SK-N-SH (cell line): Measurements from ENCODE around the gene TM7SF3. TPM values are rescaled to one million over a fixed set of nuclear protein-coding genes. Genes with fewer than 3 reads are reported as not detected.
A peak's percentile ranks its signal among the peaks of the same experiment; 100 is the strongest.

Source experiments
- CTCF ChIA-PET: fragments of 300-600, 350-600 bp; formaldehyde crosslinking; extraction: SDS; loops from one replicate; lab custom pipeline; 2021; lab: Yijun Ruan, JAX
- POLR2A ChIA-PET: fragments of 350-600 bp; sonication (Branson Sonifier 250); formaldehyde crosslinking; extraction: SDS; loops from one replicate; lab custom pipeline; 2020; ENCODE audit warnings: antibody characterized with exemption, inconsistent platforms; lab: Yijun Ruan, JAX
- DNase-seq: peaks from one replicate; pipeline ENCODE4 v3.0.0; 2012
- H2AFZ ChIP-seq: fragments of 200-600 bp; sonication (generic); 2 replicates; pipeline ENCODE4 v1.8.1; 2016; ENCODE audit warnings: antibody characterized with exemption, mild to moderate bottlenecking, low read depth
- H3F3A ChIP-seq: fragments of 200-600 bp; sonication (generic); replicated peaks from 2 replicates; pipeline ENCODE3; 2016; ENCODE audit warnings: antibody characterized with exemption, mild to moderate bottlenecking; ENCODE audit not compliant: insufficient read depth
- H3K27ac ChIP-seq, 2 experiments: fragments of 200-500 bp in 1 of 2; fragments of 200-600 bp in 1 of 2; sonication (Bioruptor generic) in 1 of 2; sonication (generic), shearing (Covaris generic) in 1 of 2; 2 replicates each; pipeline versions ENCODE4 v1.5.1 to v1.6.1; 2014 to 2016; ENCODE audit warnings: low read depth in 2 of 2, inconsistent platforms in 1 of 2, low read length in 1 of 2, mild to moderate bottlenecking in 1 of 2, mixed read lengths in 1 of 2
- H3K27me3 ChIP-seq: fragments of 200-600 bp; sonication (generic), shearing (Covaris generic); 2 replicates; pipeline ENCODE4 v1.6.1; 2016; ENCODE audit warnings: mixed run types; ENCODE audit not compliant: insufficient read depth
- H3K36me3 ChIP-seq, 2 experiments: fragments of 200-500 bp in 1 of 2; fragments of 200-600 bp in 1 of 2; sonication (Bioruptor generic) in 1 of 2; sonication (generic) in 1 of 2; replicated peaks in 1 of 2; 2 replicates each; pipeline versions ENCODE3 to v1.5.1; 2014 to 2016; ENCODE audit warnings: low read length in 1 of 2, mild to moderate bottlenecking in 1 of 2; ENCODE audit not compliant: insufficient read depth in 2 of 2, control insufficient read depth in 1 of 2
- H3K4me1 ChIP-seq, 2 experiments: fragments of 200-500 bp in 1 of 2; fragments of 200-600 bp in 1 of 2; sonication (Bioruptor generic) in 1 of 2; sonication (generic), shearing (Covaris generic) in 1 of 2; 2 replicates each; pipeline versions ENCODE4 v1.5.1 to v1.6.1; 2014 to 2016; ENCODE audit warnings: low read depth in 1 of 2, low read length in 1 of 2, mixed run types in 1 of 2; ENCODE audit not compliant: insufficient read depth in 2 of 2, control insufficient read depth in 1 of 2
- H3K4me2 ChIP-seq: fragments of 200-600 bp; sonication (generic), shearing (Covaris generic); 2 replicates; pipeline ENCODE4 v1.6.1; 2017; ENCODE audit warnings: mixed run types
- H3K4me3 ChIP-seq, 2 experiments: fragments of 200-500 bp in 1 of 2; fragments of 200-600 bp in 1 of 2; sonication (Bioruptor generic) in 1 of 2; sonication (generic), shearing (Covaris generic) in 1 of 2; 2 replicates each; pipeline versions ENCODE4 v1.5.1 to v1.8.1; 2014 to 2016; ENCODE audit warnings: low read depth in 2 of 2, inconsistent platforms in 1 of 2, low read length in 1 of 2, mild to moderate bottlenecking in 1 of 2, mixed read lengths in 1 of 2, moderate library complexity in 1 of 2
- H3K79me2 ChIP-seq: fragments of 200-600 bp; sonication (generic); 2 replicates; pipeline ENCODE4 v1.8.1; 2017; ENCODE audit warnings: mild to moderate bottlenecking; ENCODE audit not compliant: insufficient read depth
- H3K9ac ChIP-seq: fragments of 200-600 bp; sonication (generic); 2 replicates; pipeline ENCODE4 v1.6.1; 2017; ENCODE audit warnings: mixed run types
- H3K9me2 ChIP-seq: fragments of 200-600 bp; sonication (generic); 2 replicates; pipeline ENCODE4 v1.6.1; 2017; ENCODE audit warnings: mixed run types
- H3K9me3 ChIP-seq: fragments of 200-600 bp; sonication (generic); 2 replicates; pipeline ENCODE4 v1.6.1; 2017; ENCODE audit warnings: mixed run types, mild to moderate bottlenecking, moderate library complexity
- H4K20me1 ChIP-seq: fragments of 200-600 bp; sonication (generic); 2 replicates; pipeline ENCODE4 v1.6.1; 2017; ENCODE audit warnings: mild to moderate bottlenecking, mixed run types; ENCODE audit not compliant: insufficient read depth
- ELF1 ChIP-seq: IDR thresholded peaks from 2 replicates; pipeline ENCODE4 v1.4.0; 2012
- EP300 ChIP-seq, 2 experiments: IDR thresholded peaks; 2 replicates each; pipeline versions ENCODE4 v1.4.0 to v1.6.1; 2012; ENCODE audit warnings: borderline replicate concordance in 1 of 2, low read depth in 1 of 2, low read length in 1 of 2
- GABPA ChIP-seq: IDR thresholded peaks from 2 replicates; pipeline ENCODE4 v1.4.0; 2012; ENCODE audit warnings: low read depth, mild to moderate bottlenecking
- GATA2 ChIP-seq: sonication (generic); formaldehyde crosslinking; IDR thresholded peaks from 2 replicates; pipeline ENCODE4 v1.5.0; 2020; ENCODE audit warnings: mild to moderate bottlenecking, missing genetic modification reagents
- JUND ChIP-seq: IDR thresholded peaks from 2 replicates; pipeline ENCODE4 v1.4.0; 2012
- MXI1 ChIP-seq: IDR thresholded peaks from 2 replicates; pipeline ENCODE4 v1.6.1; 2012; ENCODE audit warnings: mild to moderate bottlenecking, low read depth, low read length, improper control_type of control experiment
- POLR2AphosphoS5 ChIP-seq: IDR thresholded peaks from 2 replicates; pipeline ENCODE4 v1.6.1; 2012; ENCODE audit warnings: low read depth, low read length
- RAD21 ChIP-seq: IDR thresholded peaks from 2 replicates; pipeline ENCODE4 v1.6.1; 2012; ENCODE audit warnings: mild to moderate bottlenecking, low read length
- RFX5 ChIP-seq: IDR thresholded peaks from 2 replicates; pipeline ENCODE4 v1.6.1; 2012; ENCODE audit warnings: mild to moderate bottlenecking, improper control_type of control experiment, low read length
- TAF1 ChIP-seq: IDR thresholded peaks from 2 replicates; pipeline ENCODE4 v1.6.1; 2012; ENCODE audit warnings: low read depth, mild to moderate bottlenecking, low read length, moderate library complexity, borderline replicate concordance
- YY1 ChIP-seq: IDR thresholded peaks from 2 replicates; pipeline ENCODE4 v1.4.0; 2012; ENCODE audit warnings: low read depth, mild to moderate bottlenecking
- WGBS: methylation state at CpG from one replicate; pipeline ENCODE4 v1.1.6; 2017; ENCODE audit warnings: low lambda C conversion rate; 5-methylcytosine and 5-hydroxymethylcytosine counted together
- polyA plus RNA-seq, 3 experiments: library from polyadenylated mRNA; depleted of rRNA; stranded (reverse); fragments of >200 nt; gene quantifications; 2 replicates each; pipeline ENCODE4 v1.2.3, GENCODE V29; 2012
- TF ChIP-seq, protein P1 (sequence below): IDR thresholded peaks from 2 replicates; pipeline ENCODE4 v1.4.0; 2012; ENCODE audit warnings: low read depth, borderline replicate concordance
- TF ChIP-seq, protein P2 (sequence below): fragments of 200-600 bp; sonication (generic); IDR thresholded peaks from 2 replicates; pipeline ENCODE4 v1.6.1; 2017; ENCODE audit warnings: antibody characterized with exemption, mild to moderate bottlenecking, moderate library complexity

The TM7SF3 gene
- polyA plus RNA-seq, 1 of the 3 experiments (the other 2 are of a cell fraction): 72.1 TPM

- peak overlapping the region; percentile 66 to 78; a peak in 3 of 4 replicates for H3K27ac ChIP-seq
- WGBS: 79% methylated on average over 12 of the region's 12 CpGs
- peaks cover 30% of the 10 kb centered on the region for H3K79me2 ChIP-seq
- CTCF ChIA-PET: interaction anchor here (0.7 to 6.8 kb wide), 24 partner anchors 9 to 899 kb away, joined by 3 to 108 read pairs (median 4); partner anchors contain the start of gene ITPR2
- TF ChIP-seq JUND (no peak), MXI1 (no peak), GABPA (no peak), RAD21 (no peak), TAF1 (no peak), EP300 (IDR thresholded peaks at IDR 0.05; ENCODE audit: borderline replicate concordance in 1 of 2, low read depth in 1 of 2, low read length in 1 of 2) (no peak), ELF1 (no peak), RFX5 (no peak), POLR2AphosphoS5 (no peak), GATA2 (CRISPR knock-in tag) (no peak), YY1 (no peak)
- TF ChIP-seq, protein P1, sequence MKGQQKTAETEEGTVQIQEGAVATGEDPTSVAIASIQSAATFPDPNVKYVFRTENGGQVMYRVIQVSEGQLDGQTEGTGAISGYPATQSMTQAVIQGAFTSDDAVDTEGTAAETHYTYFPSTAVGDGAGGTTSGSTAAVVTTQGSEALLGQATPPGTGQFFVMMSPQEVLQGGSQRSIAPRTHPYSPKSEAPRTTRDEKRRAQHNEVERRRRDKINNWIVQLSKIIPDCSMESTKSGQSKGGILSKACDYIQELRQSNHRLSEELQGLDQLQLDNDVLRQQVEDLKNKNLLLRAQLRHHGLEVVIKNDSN: no peak
- DNase-seq: no peak
- H3K4me2 ChIP-seq: peak overlapping the region; percentile 69
- peaks cover 0 to 7% of the 10 kb centered on the region in 2 experiments for H3K36me3 ChIP-seq
- H3K27me3 ChIP-seq: no peaks in the 10 kb centered on the region
- peak overlapping the region; percentile 52; the same call in 1 of the 2 replicates for H3K9ac ChIP-seq
- peak overlapping the region in 1 of 2 experiments; percentile 84; a peak in 1 of 4 replicates for H3K4me3 ChIP-seq
- POLR2A ChIA-PET: no interaction called here
- no peaks in the 10 kb centered on the region for H3K9me3 ChIP-seq
- H2AFZ ChIP-seq: peak overlapping the region; percentile 96
- no peaks in the 10 kb centered on the region for H3K9me2 ChIP-seq
- peaks cover 0 to 19% of the 10 kb centered on the region in 2 experiments; a peak in 3 of 4 replicates for H3K4me1 ChIP-seq
- peaks cover 8% of the 10 kb centered on the region for H3F3A ChIP-seq
- no peaks in the 10 kb centered on the region for H4K20me1 ChIP-seq
Measured at GRCh38 chr12:27014859-27015729, 910 bp upstream of the TM7SF3 start.

DNA sequence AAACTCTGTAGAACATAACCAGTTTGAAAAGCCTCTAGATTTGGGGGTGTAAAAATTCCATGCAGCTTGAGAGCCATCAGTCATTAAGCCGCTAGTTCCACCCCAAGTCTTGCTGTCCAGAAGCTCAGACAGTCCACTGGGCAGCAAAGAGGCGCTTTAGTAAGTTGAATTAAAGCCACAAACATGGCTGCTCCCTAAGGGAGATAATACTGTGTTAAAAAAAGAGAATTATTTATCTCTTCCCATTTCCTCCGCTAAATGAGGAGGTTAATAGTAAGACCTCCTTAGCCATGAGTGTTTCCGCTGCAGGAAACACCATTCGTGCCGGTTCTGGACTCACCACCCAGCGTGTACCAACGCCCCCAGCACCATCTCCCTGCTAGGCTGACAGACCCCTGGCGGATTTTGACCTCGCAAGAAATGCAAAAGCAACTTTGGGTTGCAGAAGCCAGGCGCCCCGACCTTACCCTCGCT lies 536 bp downstream of the TM7SF3 start:
- Histone ChIP-seq H3K4me1 (peaks cover 0 to 19% of the 10 kb centered on the region in 2 experiments; a peak in 3 of 4 replicates), H3K9me3 (no peaks in the 10 kb centered on the region), H3K27ac (peak overlapping the region; percentile 66 to 92), H3K4me2 (peak overlapping the region; percentile 69), H3K36me3 (peaks cover 2 to 7% of the 10 kb centered on the region in 2 experiments), H3K4me3 (peak overlapping the region; percentile 84 to 99), H2AFZ (peak overlapping the region; percentile 88), H3K79me2 (peaks cover 44% of the 10 kb centered on the region), H3K9ac (peak overlapping the region; percentile 59), H3K9me2 (no peaks in the 10 kb centered on the region), H4K20me1 (no peaks in the 10 kb centered on the region), H3K27me3 (no peaks in the 10 kb centered on the region), H3F3A (peaks cover 8% of the 10 kb centered on the region)
- 1% methylated on average over 13 of the region's 13 CpGs for WGBS
- CTCF ChIA-PET: interaction anchor here (0.7 to 6.8 kb wide), 30 partner anchors 9 to 617 kb away, joined by 3 to 108 read pairs (median 4); partner anchors contain the start of genes ITPR2 and MED21
- POLR2A ChIA-PET: interaction anchor here (1.2 kb wide), 1 partner anchor 180 kb away, joined by 4 read pairs; the partner anchor contains the start of gene ITPR2
- TF ChIP-seq, protein P2, sequence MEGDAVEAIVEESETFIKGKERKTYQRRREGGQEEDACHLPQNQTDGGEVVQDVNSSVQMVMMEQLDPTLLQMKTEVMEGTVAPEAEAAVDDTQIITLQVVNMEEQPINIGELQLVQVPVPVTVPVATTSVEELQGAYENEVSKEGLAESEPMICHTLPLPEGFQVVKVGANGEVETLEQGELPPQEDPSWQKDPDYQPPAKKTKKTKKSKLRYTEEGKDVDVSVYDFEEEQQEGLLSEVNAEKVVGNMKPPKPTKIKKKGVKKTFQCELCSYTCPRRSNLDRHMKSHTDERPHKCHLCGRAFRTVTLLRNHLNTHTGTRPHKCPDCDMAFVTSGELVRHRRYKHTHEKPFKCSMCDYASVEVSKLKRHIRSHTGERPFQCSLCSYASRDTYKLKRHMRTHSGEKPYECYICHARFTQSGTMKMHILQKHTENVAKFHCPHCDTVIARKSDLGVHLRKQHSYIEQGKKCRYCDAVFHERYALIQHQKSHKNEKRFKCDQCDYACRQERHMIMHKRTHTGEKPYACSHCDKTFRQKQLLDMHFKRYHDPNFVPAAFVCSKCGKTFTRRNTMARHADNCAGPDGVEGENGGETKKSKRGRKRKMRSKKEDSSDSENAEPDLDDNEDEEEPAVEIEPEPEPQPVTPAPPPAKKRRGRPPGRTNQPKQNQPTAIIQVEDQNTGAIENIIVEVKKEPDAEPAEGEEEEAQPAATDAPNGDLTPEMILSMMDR: no peak
- peak; percentile 79; the same call in 1 of the 2 replicates for TF ChIP-seq YY1
- no peak for DNase-seq
